Measurements from ENCODE around the gene TKTL2.
A peak's percentile ranks its signal among the peaks of the same experiment; 100 is the strongest.

The TKTL2 gene

GRCh38 chr4:163493643-163494359, 20.2 kb upstream of the TKTL2 start:
- no peak for TF ChIP-seq CTCF (IDR thresholded peaks at IDR 0.05)
- peak overlapping the region; percentile 84 for H3K4me3 ChIP-seq
- peak overlapping the region; percentile 73 to 84 for H3K27ac ChIP-seq
- no peak for DNase-seq (ENCODE audit: low spot score)

- no peak for DNase-seq (ENCODE audit: low spot score)
- Histone ChIP-seq H3K4me3 (no peak overlapping the region), H3K27ac (no peak overlapping the region)
- TF ChIP-seq CTCF (IDR thresholded peaks at IDR 0.05) = no peak
Measured at GRCh38 chr4:163492951-163493504, 19.5 kb upstream of the TKTL2 start.

GRCh38 chr4:163489929-163490328, 16.4 kb upstream of the TKTL2 start:
- DNase-seq (ENCODE audit: low spot score) = no peak
- Histone ChIP-seq H3K4me3 (no peak overlapping the region), H3K27ac (no peak overlapping the region)
- TF ChIP-seq CTCF (IDR thresholded peaks at IDR 0.05) = no peak

GRCh38 chr4:163486321-163486720, 12.8 kb upstream of the TKTL2 start:
- Histone ChIP-seq H3K27ac (no peak overlapping the region), H3K4me3 (no peak overlapping the region)
- no peak for TF ChIP-seq CTCF (IDR thresholded peaks at IDR 0.05)
- DNase-seq (ENCODE audit: low spot score) = no peak

GRCh38 chr4:163485589-163485988, 12.0 kb upstream of the TKTL2 start:
- no peak for TF ChIP-seq CTCF (IDR thresholded peaks at IDR 0.05)
- H3K27ac ChIP-seq = no peak overlapping the region
- H3K4me3 ChIP-seq = no peak overlapping the region
- no peak for DNase-seq (ENCODE audit: low spot score)

- Histone ChIP-seq H3K4me3 (no peak overlapping the region), H3K27ac (no peak overlapping the region)
- TF ChIP-seq CTCF (IDR thresholded peaks at IDR 0.05) = peak; percentile 37
- no peak for DNase-seq (ENCODE audit: low spot score)
Measured at GRCh38 chr4:163484906-163485305, 11.4 kb upstream of the TKTL2 start.

- DNase-seq (ENCODE audit: low spot score) = no peak
- H3K4me3 ChIP-seq = no peak overlapping the region
- no peak for TF ChIP-seq CTCF (IDR thresholded peaks at IDR 0.05)
- no peak overlapping the region for H3K27ac ChIP-seq
Measured at GRCh38 chr4:163482190-163482589, 8.6 kb upstream of the TKTL2 start.
